ENCODE results near the gene STKLD1.

The STKLD1 gene

GRCh38 chr9:133439337-133439736, 63.2 kb downstream of the STKLD1 start:
- H3K4me3 ChIP-seq (ENCODE audit: low read length): no peak overlapping the region
- TF ChIP-seq CTCF (IDR thresholded peaks at IDR 0.05; ENCODE audit: insufficient read depth, low read depth, low read length, missing control alignments): no peak
- DNase-seq (ENCODE audit: low read depth): no peak

GRCh38 chr9:133440874-133441273, 64.7 kb downstream of the STKLD1 start:
- peak; percentile 23 for DNase-seq (ENCODE audit: low read depth)
- TF ChIP-seq CTCF (IDR thresholded peaks at IDR 0.05; ENCODE audit: insufficient read depth, low read depth, low read length, missing control alignments): no peak
- no peak overlapping the region for H3K4me3 ChIP-seq (ENCODE audit: low read length)

GRCh38 chr9:133441571-133441970, 65.4 kb downstream of the STKLD1 start:
- no peak for TF ChIP-seq CTCF (IDR thresholded peaks at IDR 0.05; ENCODE audit: insufficient read depth, low read depth, low read length, missing control alignments)
- no peak overlapping the region for H3K4me3 ChIP-seq (ENCODE audit: low read length)
- no peak for DNase-seq (ENCODE audit: low read depth)

GRCh38 chr9:133443248-133443647, 67.1 kb downstream of the STKLD1 start:
- DNase-seq (ENCODE audit: low read depth): no peak
- no peak overlapping the region for H3K4me3 ChIP-seq (ENCODE audit: low read length)
- no peak for TF ChIP-seq CTCF (IDR thresholded peaks at IDR 0.05; ENCODE audit: insufficient read depth, low read depth, low read length, missing control alignments)

- no peak for TF ChIP-seq CTCF (IDR thresholded peaks at IDR 0.05; ENCODE audit: insufficient read depth, low read depth, low read length, missing control alignments)
- DNase-seq (ENCODE audit: low read depth): peak; percentile 29
- H3K4me3 ChIP-seq (ENCODE audit: low read length): no peak overlapping the region
These were observed 67.8 kb downstream of the STKLD1 start for GRCh38 chr9:133443982-133444381.

- TF ChIP-seq CTCF (IDR thresholded peaks at IDR 0.05; ENCODE audit: insufficient read depth, low read depth, low read length, missing control alignments): no peak
- H3K4me3 ChIP-seq (ENCODE audit: low read length): no peak overlapping the region
- no peak for DNase-seq (ENCODE audit: low read depth)
These were observed 69.3 kb downstream of the STKLD1 start for GRCh38 chr9:133445293-133445969.

- no peak for DNase-seq (ENCODE audit: low read depth)
- no peak for TF ChIP-seq CTCF (IDR thresholded peaks at IDR 0.05; ENCODE audit: insufficient read depth, low read depth, low read length, missing control alignments)
- no peak overlapping the region for H3K4me3 ChIP-seq (ENCODE audit: low read length)
These were observed 72.4 kb downstream of the STKLD1 start for GRCh38 chr9:133448487-133448972.
